Measurements from ENCODE around the gene MRPS27.
"Not testable (repeated sequence)": the region's sequence is repeated elsewhere in the genome, so short reads cannot be mapped to it uniquely, and the experiment has no call there.

MRPS27 gene

GRCh38 chr5:72328172-72328571 is 8.1 kb upstream of the MRPS27 start:
- Histone ChIP-seq H3K4me3 (no peak overlapping the region), H3K27ac (no peak overlapping the region)
- no peak for TF ChIP-seq CTCF (IDR thresholded peaks at IDR 0.05)
- DNase-seq (ENCODE audit: low spot score) = no peak

GRCh38 chr5:72326306-72326649 is 6.2 kb upstream of the MRPS27 start:
- no peak for DNase-seq (ENCODE audit: low spot score)

GRCh38 chr5:72325566-72326305 is 5.7 kb upstream of the MRPS27 start:
- peak overlapping the region; percentile 18 to 35 for H3K27ac ChIP-seq
- DNase-seq (ENCODE audit: low spot score) = no peak
- H3K4me3 ChIP-seq = no peak overlapping the region
- no peak for TF ChIP-seq CTCF (IDR thresholded peaks at IDR 0.05)

More at GRCh38 chr5:72326306-72326649, 6.2 kb upstream of the MRPS27 start:
- TF ChIP-seq CTCF (IDR thresholded peaks at IDR 0.05) = no peak
- Histone ChIP-seq H3K27ac (peak overlapping the region; percentile 18 to 35), H3K4me3 (no peak overlapping the region)

DNA sequence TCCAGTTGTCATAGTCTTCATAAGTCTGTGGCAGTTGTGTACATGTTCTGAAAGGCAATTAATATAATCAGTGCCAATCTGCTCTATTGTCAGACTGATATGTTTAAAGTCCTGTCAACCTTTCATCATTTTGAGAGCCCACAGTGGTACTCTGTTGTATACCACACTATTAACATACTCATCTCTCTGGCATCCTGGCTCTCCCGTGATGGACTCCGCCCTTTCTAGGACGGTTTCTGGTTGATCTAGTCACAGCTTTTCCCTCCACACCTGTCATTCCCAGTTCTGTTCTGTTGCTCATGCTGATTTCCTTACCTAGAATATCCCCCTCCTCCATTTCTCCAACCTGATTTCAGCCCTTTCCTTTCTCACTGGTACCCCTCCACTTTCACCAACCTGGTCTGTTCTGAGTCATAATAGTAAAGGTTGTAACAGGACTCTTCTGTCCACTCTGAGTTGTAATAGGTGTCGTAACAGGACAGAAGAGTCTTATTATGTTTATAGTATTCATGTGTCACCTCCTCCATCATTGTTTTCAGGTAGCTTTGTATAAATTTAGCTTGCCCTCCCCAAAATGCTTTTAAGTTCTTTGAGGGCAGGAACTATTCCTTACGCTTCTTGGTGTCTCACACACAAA is 4.3 kb upstream of the MRPS27 start:
- no peak for TF ChIP-seq CTCF (IDR thresholded peaks at IDR 0.05)
- H3K4me3 ChIP-seq = no peak overlapping the region
- H3K27ac ChIP-seq = no peak overlapping the region
- DNase-seq (ENCODE audit: low spot score) = no peak

DNA sequence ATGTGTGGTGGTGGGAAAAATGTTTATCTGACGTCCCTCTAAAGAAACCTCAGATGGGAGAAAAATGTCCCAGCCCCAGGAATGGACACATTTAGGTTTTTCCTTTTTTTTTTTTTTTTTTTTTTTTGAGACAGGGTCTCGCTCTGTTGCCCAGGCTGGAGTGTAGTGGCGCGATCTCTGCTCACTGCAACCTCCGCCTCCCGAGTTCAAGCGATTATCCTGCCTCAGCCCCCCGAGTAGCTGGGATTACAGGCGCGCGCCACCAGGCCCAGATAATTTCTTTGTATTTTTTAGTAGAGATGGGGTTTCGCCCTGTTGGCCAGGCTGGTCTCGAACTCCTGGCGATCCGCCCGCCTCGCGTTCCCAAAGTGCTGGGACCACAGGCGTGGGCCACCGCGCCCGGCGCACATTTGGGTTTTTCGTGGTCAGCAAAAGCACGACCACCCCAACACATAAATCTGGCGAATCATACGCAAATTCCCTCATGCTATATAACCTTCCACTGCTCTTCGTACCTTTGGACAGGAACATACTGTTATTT is 535 bp downstream of the MRPS27 start:
- Histone ChIP-seq H3K27ac (peak overlapping the region; percentile 16 to 79), H3K4me3 (peak overlapping the region; percentile 84)
- DNase-seq (ENCODE audit: low spot score) = not testable (repeated sequence)

DNA sequence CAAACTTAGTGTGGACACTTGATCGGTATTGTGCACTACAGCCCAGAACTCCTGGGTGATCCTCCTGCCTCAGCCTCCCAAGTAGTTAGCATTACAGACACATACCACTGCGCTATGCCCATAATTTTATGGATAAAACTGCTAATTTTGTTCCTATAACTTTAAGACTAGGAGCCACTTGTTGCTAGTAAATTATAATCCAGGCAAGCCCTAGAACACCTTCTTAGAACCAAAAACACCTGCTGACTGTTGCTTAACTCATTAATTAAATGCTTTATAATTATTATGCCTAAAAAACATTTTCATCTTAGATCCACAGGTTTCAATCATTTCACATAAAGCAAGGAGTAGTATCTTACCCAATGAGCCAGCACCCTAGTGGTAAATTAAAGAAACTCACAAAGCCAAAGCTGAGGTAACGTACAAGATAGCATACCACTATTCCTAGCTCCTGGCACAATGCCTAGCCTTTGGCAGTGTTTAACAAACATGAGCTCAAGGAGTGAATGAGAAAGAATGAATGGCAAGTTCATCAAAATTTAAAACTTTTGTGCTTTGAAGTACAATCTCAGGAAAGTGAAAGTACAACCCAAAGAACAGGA is 5.4 kb downstream of the MRPS27 start:
- Histone ChIP-seq H3K4me3 (no peak overlapping the region), H3K27ac (no peak overlapping the region)
- TF ChIP-seq CTCF (IDR thresholded peaks at IDR 0.05) = no peak
- DNase-seq (ENCODE audit: low spot score) = no peak

DNA sequence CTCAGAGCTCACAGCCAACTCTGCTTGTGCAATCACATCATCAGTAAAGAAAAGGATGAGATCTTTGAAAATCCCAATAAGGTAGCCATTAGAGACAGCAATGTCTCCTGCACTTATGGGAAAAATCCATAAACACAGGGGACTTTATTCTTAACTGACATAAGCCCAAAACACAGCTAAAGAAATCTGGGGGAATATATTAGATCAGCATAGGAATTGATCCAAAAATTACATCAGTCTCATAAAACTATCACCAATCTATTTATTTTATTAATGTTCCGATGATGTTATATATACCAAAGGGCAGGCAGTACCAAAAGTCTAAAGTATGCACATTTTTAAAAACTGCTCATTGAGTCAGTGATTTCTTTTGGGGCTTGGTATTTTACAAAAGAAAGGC is 6.9 kb downstream of the MRPS27 start:
- no peak for TF ChIP-seq CTCF (IDR thresholded peaks at IDR 0.05)
- no peak overlapping the region for H3K27ac ChIP-seq
- DNase-seq (ENCODE audit: low spot score) = no peak

More for the DNA sequence above, 6.9 kb downstream of the MRPS27 start:
- no peak overlapping the region for H3K4me3 ChIP-seq

Data from coronary artery (tissue), 2 donors.